Cardiac fibroblast (primary cell): ENCODE results near the gene FBXO15.

ENCODE experiments used
- DNase-seq, 2 donors: peaks; one replicate each; pipeline versions ENCODE4 v3.0.0 to v3.0.0-alpha.2; 2010; ENCODE audit warnings: low read depth in 2 of 2
- H3K4me3 ChIP-seq, 2 donors: replicated peaks in 1 of 2; 1 replicate in 1 of 2; 2 replicates in 1 of 2; pipeline ENCODE4 v1.5.1; 2011; ENCODE audit warnings: low read depth in 2 of 2, low read length in 2 of 2, mild to moderate bottlenecking in 2 of 2, moderate library complexity in 1 of 2
- TF ChIP-seq, protein P1 (sequence below): IDR thresholded peaks from one replicate; pipeline ENCODE4 v1.5.1; 2011; ENCODE audit warnings: low read depth, mild to moderate bottlenecking, low read length, inconsistent platforms

The FBXO15 gene

DNA sequence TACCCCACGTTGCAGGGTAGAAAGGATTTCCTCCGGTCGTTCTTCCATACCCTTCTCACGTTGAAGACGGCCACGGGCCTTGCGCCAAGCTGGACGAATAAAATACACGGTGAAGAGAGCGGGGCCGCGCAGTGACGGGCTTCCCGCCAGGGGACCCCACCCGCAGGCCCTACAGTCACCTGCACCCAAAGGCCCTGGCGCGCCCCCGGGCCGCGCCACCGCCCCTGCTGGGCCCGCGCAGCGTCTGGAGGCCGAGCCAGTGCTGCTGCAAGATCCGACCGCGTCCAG lies 199 bp downstream of the FBXO15 start:
- TF ChIP-seq, protein P1, sequence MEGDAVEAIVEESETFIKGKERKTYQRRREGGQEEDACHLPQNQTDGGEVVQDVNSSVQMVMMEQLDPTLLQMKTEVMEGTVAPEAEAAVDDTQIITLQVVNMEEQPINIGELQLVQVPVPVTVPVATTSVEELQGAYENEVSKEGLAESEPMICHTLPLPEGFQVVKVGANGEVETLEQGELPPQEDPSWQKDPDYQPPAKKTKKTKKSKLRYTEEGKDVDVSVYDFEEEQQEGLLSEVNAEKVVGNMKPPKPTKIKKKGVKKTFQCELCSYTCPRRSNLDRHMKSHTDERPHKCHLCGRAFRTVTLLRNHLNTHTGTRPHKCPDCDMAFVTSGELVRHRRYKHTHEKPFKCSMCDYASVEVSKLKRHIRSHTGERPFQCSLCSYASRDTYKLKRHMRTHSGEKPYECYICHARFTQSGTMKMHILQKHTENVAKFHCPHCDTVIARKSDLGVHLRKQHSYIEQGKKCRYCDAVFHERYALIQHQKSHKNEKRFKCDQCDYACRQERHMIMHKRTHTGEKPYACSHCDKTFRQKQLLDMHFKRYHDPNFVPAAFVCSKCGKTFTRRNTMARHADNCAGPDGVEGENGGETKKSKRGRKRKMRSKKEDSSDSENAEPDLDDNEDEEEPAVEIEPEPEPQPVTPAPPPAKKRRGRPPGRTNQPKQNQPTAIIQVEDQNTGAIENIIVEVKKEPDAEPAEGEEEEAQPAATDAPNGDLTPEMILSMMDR = no peak
- DNase-seq = no peak
- H3K4me3 ChIP-seq = peak overlapping the region; percentile 81 to 91

GRCh38 chr18:74146756-74147155 lies 878 bp downstream of the FBXO15 start:
- H3K4me3 ChIP-seq = no peak overlapping the region
- peak in 1 of 2 donors; percentile 2 for DNase-seq
- TF ChIP-seq, protein P1 = no peak

DNA sequence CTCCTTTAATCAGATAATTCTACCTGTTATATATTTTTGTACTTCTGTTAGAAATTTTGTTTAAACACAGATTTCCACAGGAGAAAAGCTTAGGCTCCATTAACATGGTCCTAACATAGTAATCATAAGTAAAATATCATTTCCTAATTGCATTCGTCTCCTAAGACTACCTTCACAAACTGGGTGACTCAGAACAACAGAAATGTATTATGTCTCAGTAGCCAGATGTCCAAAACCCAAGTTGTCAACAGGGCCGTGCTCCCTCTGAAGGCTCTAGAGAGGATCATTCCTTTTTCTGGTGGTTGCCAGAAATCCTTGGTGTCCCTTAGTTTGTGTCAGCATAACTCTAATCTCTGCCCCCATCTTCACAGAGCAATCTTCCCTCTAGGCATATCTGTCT lies 5.4 kb downstream of the FBXO15 start:
- TF ChIP-seq, protein P1 = no peak
- no peak for DNase-seq
- no peak overlapping the region for H3K4me3 ChIP-seq

DNA sequence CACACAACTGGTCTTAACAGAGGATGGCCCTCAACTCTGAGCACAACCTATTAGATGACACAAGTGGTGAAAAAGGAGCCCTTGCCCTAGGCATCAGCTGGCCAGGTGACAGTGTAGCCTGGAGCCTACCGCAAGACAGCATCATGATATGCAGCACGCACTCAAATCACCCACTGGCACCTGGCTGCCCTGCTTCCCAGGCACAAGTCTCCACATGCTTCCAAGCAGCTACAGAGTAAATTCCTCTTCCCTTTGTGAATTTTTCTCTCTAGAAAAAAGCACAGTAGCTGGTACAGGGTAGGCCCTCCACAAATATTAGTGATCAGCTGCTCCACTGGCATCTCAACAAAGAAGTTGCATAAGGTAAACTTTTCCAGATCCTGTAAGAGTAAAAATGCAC lies 6.0 kb downstream of the FBXO15 start:
- DNase-seq = no peak
- TF ChIP-seq, protein P1 = no peak
- no peak overlapping the region for H3K4me3 ChIP-seq

DNA sequence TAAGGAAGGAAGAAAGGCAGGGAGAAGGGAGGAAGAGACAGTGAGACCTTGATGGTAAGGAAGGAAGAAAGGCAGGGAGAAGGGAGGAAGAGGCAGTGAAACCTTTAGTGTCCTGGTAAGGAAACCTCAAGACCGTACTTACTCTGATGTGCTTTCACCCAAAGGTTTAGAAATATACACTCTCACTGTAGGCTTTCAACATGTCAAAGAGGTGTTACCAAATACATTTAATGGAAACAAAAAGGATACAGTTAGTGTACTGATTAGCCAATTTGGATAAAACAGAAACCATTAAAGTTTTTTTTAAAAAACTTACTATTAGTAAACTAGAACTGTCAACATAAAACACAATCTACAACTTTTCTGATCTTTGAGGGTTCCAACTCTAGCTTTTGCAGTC lies 7.1 kb downstream of the FBXO15 start:
- TF ChIP-seq, protein P1 = no peak
- no peak overlapping the region for H3K4me3 ChIP-seq
- no peak for DNase-seq

DNA sequence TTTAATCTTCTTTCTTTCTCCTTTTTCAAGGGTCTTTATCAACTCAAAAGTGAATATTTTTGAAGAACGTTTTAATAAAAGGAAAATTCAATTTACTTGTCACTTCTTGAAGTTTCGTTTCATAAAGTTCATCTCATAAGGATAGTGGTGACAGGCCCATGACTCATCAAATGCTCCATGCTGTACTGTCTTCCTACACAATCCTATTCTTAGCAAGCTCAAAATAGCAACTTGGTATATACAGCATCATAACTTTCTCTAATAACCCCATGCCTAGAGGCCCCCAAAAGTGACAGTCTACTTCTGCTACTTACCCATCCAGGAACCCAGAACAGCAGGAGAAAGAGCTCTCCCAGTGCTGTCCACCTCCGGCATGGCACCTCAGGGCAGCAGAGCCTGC lies 7.7 kb downstream of the FBXO15 start:
- peak; percentile 38 to 68 for DNase-seq
- no peak overlapping the region for H3K4me3 ChIP-seq
- TF ChIP-seq, protein P1 = no peak

GRCh38 chr18:74139411-74139810 lies 8.2 kb downstream of the FBXO15 start:
- no peak for DNase-seq
- TF ChIP-seq, protein P1 = no peak
- no peak overlapping the region for H3K4me3 ChIP-seq
